AG04450 (cell line): ENCODE data around the gene LRIF1. TPM values are rescaled to one million over a fixed set of nuclear protein-coding genes. Genes with fewer than 3 reads are reported as not detected.

Experiments used
- CTCF ChIA-PET: fragments of 300-600, 350-600 bp; formaldehyde crosslinking; extraction: SDS; loops from one replicate; lab custom pipeline; 2022; ENCODE audit warnings: antibody characterized with exemption, inconsistent platforms; lab: Charles Lee
- POLR2A ChIA-PET: fragments of 350-600 bp; formaldehyde crosslinking; extraction: SDS; loops from one replicate; lab custom pipeline; 2021; ENCODE audit warnings: antibody characterized with exemption, inconsistent platforms; lab: Yijun Ruan, JAX
- DNase-seq: peaks from one replicate; pipeline ENCODE4 v3.0.0-alpha.2; 2011; ENCODE audit warnings: low read depth, low spot score
- H3K27ac ChIP-seq: one replicate; pipeline ENCODE4 v1.5.1; 2012; ENCODE audit warnings: low read depth, low read length, control low read depth
- H3K27me3 ChIP-seq: one replicate; pipeline ENCODE4 v1.6.0; 2012; ENCODE audit warnings: low read length; ENCODE audit not compliant: control insufficient read depth, insufficient read depth
- H3K4me3 ChIP-seq: 2 replicates; pipeline ENCODE4 v1.5.1; 2011; ENCODE audit warnings: mild to moderate bottlenecking, low read depth, low read length, control low read depth
- H3K9me3 ChIP-seq: 2 replicates; pipeline ENCODE4 v1.5.1; 2012; ENCODE audit warnings: low read length; ENCODE audit not compliant: control insufficient read depth, insufficient read depth
- CTCF ChIP-seq: IDR thresholded peaks from 2 replicates; pipeline ENCODE4 v1.5.1; 2011; ENCODE audit warnings: low read depth, low read length, control low read depth, inconsistent platforms
- polyA plus RNA-seq: library from polyadenylated mRNA; depleted of rRNA; stranded (reverse); fragments of >200 nt; gene quantifications from 2 replicates; pipeline ENCODE4 v1.2.3, GENCODE V29; 2011; rRNA removed

LRIF1 gene
- polyA plus RNA-seq, 1 experiment, result 14.9 TPM

DNA sequence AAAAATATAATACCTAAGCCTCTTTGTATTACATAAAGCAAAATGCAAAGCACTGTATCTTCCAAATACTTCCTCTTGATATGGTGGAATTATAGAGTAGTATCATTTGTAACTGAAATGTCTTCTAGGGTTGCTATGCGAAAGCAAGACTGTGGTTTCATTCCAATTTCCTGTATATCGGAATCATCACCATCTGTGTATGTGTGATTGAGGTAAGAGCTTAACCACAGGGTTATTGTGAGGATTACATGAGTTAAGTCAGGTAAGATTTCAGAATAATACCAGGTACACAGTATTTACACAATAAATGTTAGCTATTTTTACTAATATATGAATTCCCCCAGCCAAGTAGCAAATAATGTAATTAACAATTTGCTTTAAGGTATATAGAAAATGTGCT, 66.0 kb downstream of the LRIF1 start:
- Histone ChIP-seq H3K27me3 (no peaks in the 10 kb centered on the region), H3K4me3 (no peak overlapping the region), H3K27ac (no peak overlapping the region), H3K9me3 (no peaks in the 10 kb centered on the region)
- DNase-seq, result no peak
- ChIA-PET POLR2A (no interaction called here), CTCF (interaction anchor here (0.6 kb wide), 1 partner anchor 64 kb away, joined by 3 read pairs; no protein-coding TSS in a partner anchor)
- no peak for TF ChIP-seq CTCF

Other genes with a start within 250 kb of the LRIF1 start
- gene CD53, start 90.8 kb downstream of the LRIF1 start, polyA plus RNA-seq, result not detected in 2 replicates
- 73.7 and 86.5 TPM in 2 replicates for gene DRAM2, start 176.2 kb upstream of the LRIF1 start, polyA plus RNA-seq
- gene CEPT1, start 176.3 kb upstream of the LRIF1 start, polyA plus RNA-seq, result 22.6 and 28.6 TPM in 2 replicates
- gene DENND2D, start 236.7 kb upstream of the LRIF1 start, polyA plus RNA-seq, result 1.3 and 1.4 TPM in 2 replicates